Kidney (tissue), 14 donors: ENCODE results near the gene FBXW4. TPM values are rescaled to one million over a fixed set of nuclear protein-coding genes. Genes with fewer than 3 reads are reported as not detected.

Source experiments
- DNase-seq, 5 donors: peaks; one replicate each; pipeline ENCODE4 v3.0.0-alpha.2; 2013 to 2020
- FAIRE-seq: peaks from 2 replicates; lab custom pipeline; 2012; peaks lifted over from hg19 to GRCh38; lab: Jason Lieb, UNC
- H3K27ac ChIP-seq, 2 donors: one replicate each; pipeline ENCODE4 v1.7.0; 2013; ENCODE audit warnings: low read depth in 2 of 2, low read length in 2 of 2, inconsistent platforms in 1 of 2
- H3K27me3 ChIP-seq: one replicate; pipeline ENCODE4 v1.7.1; 2013; ENCODE audit warnings: low read length, inconsistent platforms; ENCODE audit not compliant: control insufficient read depth, insufficient read depth
- H3K36me3 ChIP-seq, 3 donors: one replicate each; pipeline versions ENCODE4 v1.7.0 to v1.7.1; 2013; ENCODE audit warnings: low read length in 3 of 3, control low read depth in 1 of 3, inconsistent platforms in 1 of 3; ENCODE audit not compliant: insufficient read depth in 3 of 3, control insufficient read depth in 2 of 3
- H3K4me1 ChIP-seq, 3 donors: one replicate each; pipeline versions ENCODE4 v1.7.0 to v1.7.1; 2013; ENCODE audit warnings: low read length in 3 of 3, inconsistent platforms in 1 of 3, low read depth in 1 of 3; ENCODE audit not compliant: control insufficient read depth in 2 of 3, insufficient read depth in 2 of 3
- H3K4me3 ChIP-seq, 3 donors: one replicate each; pipeline versions ENCODE4 v1.7.0 to v1.8.1; 2013; ENCODE audit warnings: low read length in 3 of 3, control low read depth in 1 of 3, inconsistent platforms in 1 of 3
- H3K9ac ChIP-seq, 3 donors: one replicate each; pipeline versions ENCODE4 v1.7.0 to v1.7.1; 2013; ENCODE audit warnings: low read length in 3 of 3, control low read depth in 1 of 3, inconsistent platforms in 1 of 3
- H3K9me3 ChIP-seq, 3 donors: one replicate each; pipeline versions ENCODE4 v1.7.0 to v1.7.1; 2013; ENCODE audit warnings: low read length in 3 of 3, control low read depth in 1 of 3, inconsistent platforms in 1 of 3; ENCODE audit not compliant: control insufficient read depth in 2 of 3, insufficient read depth in 1 of 3
- CTCF ChIP-seq: IDR thresholded peaks from 3 replicates; pipeline ENCODE4 v1.5.1; 2012; ENCODE audit warnings: mild to moderate bottlenecking, moderate library complexity, borderline replicate concordance; ENCODE audit not compliant: insufficient read depth; ENCODE audit errors: extremely low read depth
- intact Hi-C: fragments of 100-400 bp; cut with DNase I; formaldehyde crosslinking; loops from one replicate; pipeline ENCODE4 v1.11.1; 2022
- polyA plus RNA-seq: library from polyadenylated mRNA; stranded (reverse); fragments of 350-450 nt; fragmentation: Illumina TruSeq; extraction: RNeasy Lipid Tissue Mini Kit (QIAGEN cat#74804); gene quantifications from one replicate; pipeline ENCODE4 v1.2.3, GENCODE V29; 2014; ENCODE audit warnings: low read depth, low replicate concordance; ENCODE audit not compliant: insufficient read depth
- total RNA-seq: library from RNA; stranded (reverse); fragmentation: NEBNext Ultra II Directional; extraction: Animal tissue kit (Norgen Biotek cat#: 25700); gene quantifications from one replicate; pipeline ENCODE4 v1.2.1, GENCODE V29; 2021
- donor health status: control.
- donor health status: control.
- donor health status: control.
- donor health status: control.
- donor health status: control.
- donor health status: DM: yes; HTN: yes; CAD: no.
- donor health status: Normal renal cell carcinoma (clear cell type).

FBXW4 gene
- total and polyA plus RNA-seq, 2 donors from 2014 or later = 47.6 to 80.1 TPM

GRCh38 chr10:101587725-101588653 lies 107.0 kb downstream of the FBXW4 start, which contains the start of the genes DPCD and POLL:
Gene DPCD (plus strand): TSS chr10:101588321. CDS start chr10:101588337, 16 bp downstream.
Gene POLL (minus strand): TSS chr10:101588257. CDS start chr10:101587360, 897 bp downstream.
- peaks cover 2 to 12% (median 8%) of the 10 kb centered on the region in 3 donors for H3K4me1 ChIP-seq
- intact Hi-C loops = no loop called here
- FAIRE-seq (peak; percentile 30), DNase-seq (peak; percentile 97 to 98 (median 98))
- H3K9me3 ChIP-seq = no peaks in the 10 kb centered on the region
- no peak for TF ChIP-seq CTCF
- peak within 1 kb of the TSS; percentile 87 to 100 (median 97) for H3K4me3 ChIP-seq
- H3K27ac ChIP-seq = peak within 1 kb of the TSS in 1 of 2 donors; percentile 29
- no peaks in the 10 kb centered on the region for H3K27me3 ChIP-seq
- peaks cover 0 to 3% (median 0%) of the 10 kb centered on the region in 3 donors for H3K36me3 ChIP-seq
- peak within 1 kb of the TSS; percentile 77 to 92 (median 80) for H3K9ac ChIP-seq

GRCh38 chr10:101585841-101586240 lies 109.1 kb downstream of the FBXW4 start:
- Histone ChIP-seq H3K27me3 (no peaks in the 10 kb centered on the region), H3K9me3 (no peaks in the 10 kb centered on the region), H3K4me3 (no peak overlapping the region), H3K27ac (no peak overlapping the region), H3K4me1 (peaks cover 2 to 12% (median 8%) of the 10 kb centered on the region in 3 donors), H3K9ac (no peak overlapping the region), H3K36me3 (peaks cover 0 to 9% (median 2%) of the 10 kb centered on the region in 3 donors)
- FAIRE-seq (no peak), DNase-seq (peak in 1 of 5 donors; percentile 57)
- intact Hi-C loops = no loop called here
- no peak for TF ChIP-seq CTCF

- Histone ChIP-seq H3K9me3 (no peaks in the 10 kb centered on the region), H3K27ac (no peak overlapping the region), H3K4me3 (no peak overlapping the region), H3K4me1 (no peaks in the 10 kb centered on the region), H3K36me3 (peaks cover 0 to 16% (median 2%) of the 10 kb centered on the region in 3 donors), H3K27me3 (no peaks in the 10 kb centered on the region), H3K9ac (no peak overlapping the region)
- TF ChIP-seq CTCF = no peak
- FAIRE-seq (no peak), DNase-seq (peak in 1 of 5 donors; percentile 23)
- intact Hi-C loops = no loop called here
Observed at GRCh38 chr10:101580486-101581399, 114.2 kb downstream of the FBXW4 start.
